Stimulated activated CD4-positive, alpha-beta T cell treated with anti-CD3 and anti-CD28 coated beads, Interleukin-2, amount 100 ng/mL, for 24 hours (primary cell): ENCODE data around the gene UNC13C.
"Not testable (repeated sequence)": the region's sequence is repeated elsewhere in the genome, so short reads cannot be mapped to it uniquely, and the experiment has no call there.

Source experiments
- DNase-seq, 2 donors: peaks; one replicate each; pipeline ENCODE4 v3.0.0-alpha.2; 2020

The UNC13C gene

GRCh38 chr15:54307926-54308325, 329.7 kb downstream of the UNC13C start:
- DNase-seq, result no peak

- no peak for DNase-seq
Observed at GRCh38 chr15:54312528-54312927, 334.3 kb downstream of the UNC13C start.

DNA sequence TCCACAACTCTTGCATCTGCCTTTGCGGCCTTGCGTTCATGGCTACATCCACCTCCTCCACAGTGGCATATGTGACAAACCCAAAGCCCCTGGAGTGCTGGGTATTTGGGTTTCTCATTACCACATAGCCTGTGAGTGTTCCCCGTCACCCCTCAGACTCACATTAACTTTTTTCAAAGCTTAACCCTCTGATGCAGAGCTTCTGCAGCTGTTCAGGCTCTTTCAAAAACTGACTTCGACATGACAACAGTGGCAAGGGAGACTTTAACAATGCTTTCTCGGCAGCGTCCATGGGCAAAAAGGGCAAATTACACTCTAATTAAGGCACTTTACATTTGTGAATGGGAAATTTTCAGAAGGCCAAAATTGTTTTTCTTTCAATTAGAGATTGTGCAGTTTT, 343.2 kb downstream of the UNC13C start:
- no peak for DNase-seq

DNA sequence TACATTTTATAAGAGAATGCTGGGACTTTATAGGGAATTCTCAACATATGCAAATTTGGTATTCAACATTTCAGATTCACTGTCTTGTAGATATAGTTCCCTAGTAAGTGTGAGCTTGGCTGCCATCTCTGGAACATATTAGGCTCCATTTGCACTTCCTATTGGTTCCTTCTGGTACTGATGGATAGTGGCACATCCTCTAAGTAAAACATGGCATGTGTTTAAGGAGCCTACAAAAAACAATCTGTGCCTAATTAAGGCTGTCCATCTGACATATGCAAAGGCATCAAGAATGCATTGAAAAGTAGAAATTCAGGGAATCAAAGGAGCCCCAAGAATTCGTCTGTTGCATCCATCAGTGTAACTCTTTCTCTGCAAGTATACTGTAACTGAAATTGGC, 344.1 kb downstream of the UNC13C start:
- no peak for DNase-seq

GRCh38 chr15:54345301-54345700, 367.1 kb downstream of the UNC13C start:
- no peak for DNase-seq

DNA sequence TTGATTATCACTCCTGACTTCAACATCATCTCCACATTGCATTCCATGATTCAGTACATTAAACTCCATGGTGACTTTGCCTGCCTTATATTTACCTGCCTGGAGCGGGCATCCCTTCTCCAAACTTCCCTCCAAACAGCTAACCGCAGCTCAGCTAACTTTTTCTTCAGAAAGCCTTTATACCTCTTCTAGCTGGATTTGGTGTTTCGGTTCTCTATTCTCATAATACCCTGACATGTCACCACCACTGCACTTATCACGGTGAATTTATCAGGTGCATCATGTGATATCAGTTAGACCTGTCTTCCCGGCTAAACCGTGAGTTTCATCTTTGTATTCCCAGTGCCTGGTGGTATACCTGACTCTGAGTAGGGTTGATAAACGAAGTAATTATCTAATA, 367.6 kb downstream of the UNC13C start:
- no peak for DNase-seq

GRCh38 chr15:54347082-54347827, 369.0 kb downstream of the UNC13C start:
- no peak for DNase-seq

GRCh38 chr15:54353726-54354125, 375.5 kb downstream of the UNC13C start:
- DNase-seq, result no peak

DNA sequence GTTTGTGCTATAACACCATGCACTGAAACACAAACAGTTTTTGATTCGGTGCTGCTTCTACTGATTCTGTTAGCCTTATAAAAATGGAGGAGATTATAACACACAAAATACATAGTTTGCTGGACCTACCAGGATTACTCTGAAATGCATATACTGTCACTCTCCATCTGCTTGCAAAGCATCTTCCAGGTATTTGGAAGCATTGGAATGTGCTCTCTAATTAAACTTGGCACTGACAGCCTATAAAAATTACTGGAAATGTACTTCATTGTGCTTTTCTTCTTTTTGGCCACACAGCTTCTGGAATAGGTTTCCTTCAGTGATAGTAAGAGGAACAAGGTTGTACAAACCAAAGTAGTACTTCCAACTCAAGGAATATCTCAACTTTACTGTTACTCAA, 376.1 kb downstream of the UNC13C start:
- no peak for DNase-seq

DNA sequence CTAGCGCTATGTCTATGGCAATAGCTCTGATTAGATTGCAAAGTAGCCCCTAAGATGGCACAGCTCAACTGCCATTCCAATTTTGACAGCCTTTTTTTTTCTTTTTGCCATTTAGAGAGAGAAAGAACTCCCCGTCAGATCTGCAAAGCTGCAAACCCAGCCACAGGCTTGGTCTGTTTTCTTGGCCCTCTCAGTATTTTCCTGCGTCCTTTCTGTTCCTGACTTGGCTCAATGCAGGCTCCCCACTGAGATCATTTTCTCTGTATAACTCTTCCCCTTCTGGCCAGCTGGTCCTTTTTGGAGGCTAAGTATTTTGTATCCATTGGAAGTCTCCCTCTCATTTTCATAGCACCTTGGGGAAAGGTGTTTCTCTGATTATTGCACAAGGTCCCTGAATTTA, 386.7 kb downstream of the UNC13C start:
- DNase-seq, result no peak

- DNase-seq, result no peak
Observed at GRCh38 chr15:54373332-54373731, 395.1 kb downstream of the UNC13C start.

DNA sequence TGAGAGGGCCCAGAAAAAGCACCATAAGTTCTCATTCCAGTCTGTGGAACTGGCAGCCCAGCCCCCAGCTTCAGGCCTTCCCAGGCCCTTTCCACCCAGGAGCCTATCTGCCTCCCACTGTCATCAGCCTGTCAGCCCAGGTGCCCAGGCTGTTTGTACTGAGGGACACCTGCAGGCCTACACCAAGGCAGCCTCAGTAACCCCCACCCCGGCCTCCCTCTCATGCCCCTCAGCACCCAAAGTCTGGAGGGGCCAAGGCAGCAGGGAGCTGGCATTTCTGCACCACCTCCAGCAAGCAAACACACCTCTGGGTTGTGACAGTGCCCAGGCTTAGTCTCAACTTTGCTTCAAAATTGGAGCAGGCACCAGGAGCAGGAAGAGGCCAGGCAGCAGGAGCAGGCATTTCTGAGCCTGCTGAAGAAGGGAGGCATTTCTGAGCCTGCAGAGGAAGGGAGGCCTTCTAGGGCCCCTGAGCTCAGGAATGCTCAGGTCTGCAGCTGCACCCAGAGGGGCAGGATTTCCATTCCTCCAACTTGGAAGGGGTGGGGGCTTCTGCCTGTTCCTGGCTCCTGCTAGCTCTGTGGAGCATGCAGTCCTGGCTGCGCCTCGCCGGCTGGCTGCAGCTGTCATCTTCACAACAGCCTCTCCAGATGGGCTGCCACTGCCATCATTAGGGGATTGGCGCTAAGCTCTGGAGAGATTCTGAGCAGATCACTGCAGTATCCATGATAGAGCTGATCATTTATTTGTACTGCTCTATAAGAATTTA, 396.1 kb downstream of the UNC13C start:
- no peak for DNase-seq

GRCh38 chr15:54387799-54388198, 409.6 kb downstream of the UNC13C start:
- DNase-seq, result no peak

DNA sequence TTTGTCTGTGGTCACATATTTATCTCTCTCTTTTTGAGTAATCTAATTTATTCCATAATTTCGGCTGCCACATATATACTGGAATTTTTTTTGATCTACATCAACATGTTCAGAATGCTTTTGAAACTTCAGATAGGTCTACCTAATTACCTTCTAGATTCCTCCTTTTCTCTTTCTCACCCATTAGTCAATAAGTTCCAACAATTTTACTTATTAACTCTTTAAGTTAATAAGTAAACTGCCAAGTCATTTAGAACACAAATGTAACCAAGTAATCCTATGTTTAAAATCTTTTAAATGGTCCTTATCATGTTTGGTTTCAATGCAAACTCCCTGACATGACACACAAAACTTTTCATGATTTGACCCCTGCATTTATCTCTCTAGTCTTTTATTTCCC, 410.5 kb downstream of the UNC13C start:
- no peak for DNase-seq

- DNase-seq, result no peak
Observed at GRCh38 chr15:54410481-54410880, 432.2 kb downstream of the UNC13C start.

DNA sequence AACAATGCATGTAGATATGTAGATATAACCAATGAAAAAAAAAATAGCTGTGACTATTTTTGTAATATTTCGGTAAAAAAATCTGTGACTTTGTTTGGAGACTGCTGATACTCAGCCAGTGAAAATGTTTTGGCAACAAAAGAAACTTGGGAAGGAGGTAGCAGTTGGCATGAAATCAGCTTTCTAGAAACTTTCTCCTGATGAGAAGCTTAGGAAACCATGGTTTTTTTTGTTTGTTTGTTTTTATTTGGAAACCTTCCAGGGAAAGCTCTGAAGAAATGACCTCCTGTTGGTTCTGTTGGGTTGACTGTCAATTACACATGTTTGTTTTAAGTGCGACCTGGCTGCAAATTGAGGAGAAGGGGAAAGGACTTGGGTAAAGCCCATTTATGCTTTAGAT, 445.9 kb downstream of the UNC13C start:
- no peak for DNase-seq

- no peak for DNase-seq
Observed at GRCh38 chr15:54428596-54428995, 450.4 kb downstream of the UNC13C start.

DNA sequence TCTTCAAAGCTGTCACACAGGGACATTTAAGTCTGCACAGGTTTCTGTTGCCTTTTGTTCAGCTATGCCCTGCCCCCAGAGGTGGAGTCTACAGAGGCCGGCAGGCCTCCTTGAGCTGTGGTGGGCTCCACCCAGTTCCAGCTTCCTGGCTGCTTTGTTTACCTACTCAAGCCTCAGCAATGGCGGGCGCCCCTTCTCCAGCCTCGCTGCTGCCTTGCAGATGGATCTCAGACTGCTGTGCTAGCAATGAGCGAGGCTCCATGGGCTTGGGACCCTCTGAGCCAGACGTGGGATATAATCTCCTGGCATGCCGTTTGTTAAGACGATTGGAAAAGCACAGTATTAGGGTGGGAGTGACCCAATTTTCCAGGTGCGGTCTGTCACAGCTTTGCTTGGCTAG, 472.0 kb downstream of the UNC13C start:
- DNase-seq, result not testable (repeated sequence)

GRCh38 chr15:54456413-54456812, 478.2 kb downstream of the UNC13C start:
- no peak for DNase-seq

DNA sequence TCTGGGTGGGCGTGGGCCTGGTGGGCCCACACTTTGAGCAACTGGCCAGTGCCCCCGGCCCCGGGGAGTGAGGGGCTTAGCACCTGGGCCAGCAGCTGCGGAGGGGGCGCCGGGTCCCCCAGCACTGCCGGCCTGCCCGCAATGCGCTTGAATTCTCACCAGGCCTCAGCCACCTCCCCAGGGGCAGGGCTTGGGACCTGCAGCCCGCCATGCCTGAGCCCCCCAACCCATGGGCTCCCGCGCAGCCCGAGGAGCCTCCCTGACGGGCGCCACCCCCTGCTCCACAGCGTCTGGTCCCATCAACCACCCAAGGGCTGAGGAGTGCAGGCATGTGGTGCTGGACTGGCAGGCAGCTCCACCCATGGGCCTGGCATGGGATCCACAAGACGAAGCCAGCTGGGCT, 484.3 kb downstream of the UNC13C start:
- DNase-seq, result no peak

DNA sequence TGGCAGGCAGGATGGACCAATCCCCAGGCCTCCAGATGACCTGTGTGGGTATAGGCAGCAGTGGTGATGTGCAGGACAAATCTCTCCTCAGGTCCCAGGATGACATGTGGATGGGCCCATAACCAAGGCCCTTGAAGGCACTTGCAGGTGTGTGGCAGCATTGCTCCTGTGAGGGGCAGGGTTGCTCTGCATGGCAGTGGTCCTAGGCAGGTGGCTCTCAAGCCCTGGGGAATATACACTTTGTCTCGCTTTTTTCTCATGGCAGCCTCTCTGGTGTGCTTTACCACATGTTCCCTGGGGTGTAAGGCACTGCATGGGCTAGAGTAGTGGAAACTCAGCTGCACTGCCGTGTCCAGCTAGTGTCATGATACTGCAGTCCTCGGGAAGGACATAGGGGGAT, 503.6 kb downstream of the UNC13C start:
- DNase-seq, result no peak

GRCh38 chr15:54482251-54482650, 504.0 kb downstream of the UNC13C start:
- DNase-seq, result no peak

GRCh38 chr15:54500330-54500729, 522.1 kb downstream of the UNC13C start:
- no peak for DNase-seq

- no peak for DNase-seq
Observed at GRCh38 chr15:54502416-54503075, 524.3 kb downstream of the UNC13C start.
